Measurements from ENCODE around the gene TSSC4.

GRCh38 chr11:2435288-2436012, 34.9 kb downstream of the TSSC4 start:
- no peak for TF ChIP-seq CTCF (IDR thresholded peaks at IDR 0.05)
- TF ChIP-seq POLR2A (IDR thresholded peaks at IDR 0.05) = no peak

Measured in uterus (tissue), 2 donors.